GM23338 (cell line): ENCODE data around the gene NELFB. TPM values are rescaled to one million over a fixed set of nuclear protein-coding genes. Genes with fewer than 3 reads are reported as not detected.

ENCODE experiments used
- ATAC-seq: fragments of 200-7000 bp; cut with Tn5 transposase; 3 replicates; pipeline ENCODE4 v1.9.1; 2020
- DNase-seq: peaks from one replicate; pipeline ENCODE4 v3.0.0-alpha.2; 2015; ENCODE audit warnings: low spot score
- H2AFZ ChIP-seq: fragments of 200-600 bp; sonication (generic); 2 replicates; pipeline ENCODE4 v1.8.0; 2016; ENCODE audit warnings: antibody characterized with exemption, mild to moderate bottlenecking, moderate library complexity
- H3F3A ChIP-seq: fragments of 200-600 bp; sonication (generic); replicated peaks from 2 replicates; pipeline ENCODE4 v1.8.0; 2017; ENCODE audit warnings: antibody characterized with exemption, mixed run types, low read depth
- H3K27ac ChIP-seq: fragments of 200-600 bp; sonication (generic); 2 replicates; pipeline ENCODE4 v1.6.1; 2016; ENCODE audit warnings: low read depth
- H3K27me3 ChIP-seq: fragments of 200-600 bp; sonication (generic); 2 replicates; pipeline ENCODE4 v1.8.0; 2016; ENCODE audit warnings: mild to moderate bottlenecking, mixed run types, moderate library complexity; ENCODE audit not compliant: insufficient read depth
- H3K36me3 ChIP-seq: fragments of 200-600 bp; sonication (generic); 2 replicates; pipeline ENCODE4 v1.8.0; 2016; ENCODE audit warnings: mild to moderate bottlenecking; ENCODE audit not compliant: insufficient read depth
- H3K4me1 ChIP-seq: fragments of 200-600 bp; sonication (generic); 2 replicates; pipeline ENCODE4 v1.8.0; 2016; ENCODE audit warnings: mild to moderate bottlenecking, moderate library complexity; ENCODE audit not compliant: insufficient read depth
- H3K4me2 ChIP-seq: fragments of 200-600 bp; sonication (generic); 2 replicates; pipeline ENCODE4 v1.7.1; 2017; ENCODE audit warnings: mixed run types
- H3K4me3 ChIP-seq: fragments of 200-600 bp; sonication (generic); 2 replicates; pipeline ENCODE4 v1.6.1; 2016; ENCODE audit warnings: mixed run types
- H3K79me2 ChIP-seq: fragments of 200-600 bp; sonication (generic); replicated peaks from 2 replicates; pipeline ENCODE4 v1.8.0; 2017; ENCODE audit warnings: mild to moderate bottlenecking; ENCODE audit not compliant: insufficient read depth
- H3K9me2 ChIP-seq: fragments of 200-600 bp; sonication (generic); 2 replicates; pipeline ENCODE4 v1.8.0; 2017; ENCODE audit not compliant: insufficient read depth
- H4K20me1 ChIP-seq: fragments of 200-600 bp; sonication (generic); replicated peaks from 2 replicates; pipeline ENCODE4 v1.8.0; 2017; ENCODE audit warnings: mild to moderate bottlenecking; ENCODE audit not compliant: insufficient read depth
- H3K27ac Mint-ChIP-seq: 2 replicates; pipeline ENCODE4 v1.8.0; 2020; ENCODE audit warnings: inconsistent platforms, mild to moderate bottlenecking, moderate library complexity, mixed read lengths
- H3K27me3 Mint-ChIP-seq: 3 replicates; pipeline ENCODE4 v1.8.0; 2022; ENCODE audit warnings: low read depth, mild to moderate bottlenecking, moderate library complexity, mixed read lengths, inconsistent platforms; ENCODE audit not compliant: insufficient read depth, poor library complexity
- H3K36me3 Mint-ChIP-seq: 3 replicates; pipeline ENCODE4 v1.8.0; 2021; ENCODE audit warnings: low read depth, mild to moderate bottlenecking, inconsistent platforms, moderate library complexity, mixed read lengths
- H3K4me1 Mint-ChIP-seq: 3 replicates; pipeline ENCODE4 v1.8.0; 2020; ENCODE audit warnings: mild to moderate bottlenecking, inconsistent platforms, mixed read lengths
- H3K4me3 Mint-ChIP-seq: 3 replicates; pipeline ENCODE4 v1.8.0; 2021; ENCODE audit warnings: moderate library complexity, mild to moderate bottlenecking, inconsistent platforms, mixed read lengths
- H3K9me3 Mint-ChIP-seq: 3 replicates; pipeline ENCODE4 v1.8.0; 2020; ENCODE audit warnings: moderate library complexity, mild to moderate bottlenecking, inconsistent platforms, mixed read lengths
- CREB1 ChIP-seq: fragments of 250-450 bp; sonication (Bioruptor Pico); IDR thresholded peaks from 2 replicates; pipeline ENCODE4 v1.5.0; 2020; ENCODE audit warnings: low read depth, mild to moderate bottlenecking, moderate library complexity
- ETS1 ChIP-seq: IDR thresholded peaks from 2 replicates; pipeline ENCODE4 v1.6.1; 2016; ENCODE audit warnings: antibody characterized with exemption
- EZH2 ChIP-seq: fragments of 200-600 bp; sonication (generic); IDR thresholded peaks from one replicate; pipeline ENCODE4 v1.8.0; 2017; ENCODE audit warnings: antibody characterized with exemption, mild to moderate bottlenecking, low read depth; ENCODE audit not compliant: unreplicated experiment
- EZH2phosphoT487 ChIP-seq: fragments of 200-600 bp; sonication (generic); IDR thresholded peaks from one replicate; pipeline ENCODE4 v1.8.1; 2018; ENCODE audit warnings: antibody characterized with exemption; ENCODE audit not compliant: unreplicated experiment
- JUNB ChIP-seq: IDR thresholded peaks from one replicate; pipeline ENCODE4 v1.6.1; 2016; ENCODE audit warnings: antibody characterized with exemption; ENCODE audit not compliant: unreplicated experiment
- NANOG ChIP-seq: IDR thresholded peaks from 2 replicates; pipeline ENCODE4 v1.6.1; 2016; ENCODE audit warnings: antibody characterized with exemption, borderline replicate concordance
- POLR2AphosphoS5 ChIP-seq: IDR thresholded peaks from 2 replicates; pipeline ENCODE4 v1.6.1; 2016; ENCODE audit warnings: antibody characterized with exemption, low read depth
- STAT1 ChIP-seq: IDR thresholded peaks from one replicate; pipeline ENCODE4 v1.6.1; 2016; ENCODE audit warnings: antibody characterized with exemption; ENCODE audit not compliant: unreplicated experiment
- ZNF114 ChIP-seq: fragments of 250-450 bp; sonication (Bioruptor Pico); IDR thresholded peaks from 2 replicates; pipeline ENCODE4 v1.5.0; 2020; ENCODE audit warnings: mild to moderate bottlenecking, moderate library complexity
- ZNF331 ChIP-seq: fragments of 250-450 bp; sonication (Bioruptor Pico); IDR thresholded peaks from 2 replicates; pipeline ENCODE4 v1.5.0; 2020; ENCODE audit warnings: low read depth, mild to moderate bottlenecking, moderate library complexity
- polyA plus RNA-seq: library from polyadenylated mRNA; unstranded; fragments of >200 nt; fragmentation: Nextera tagmentation; extraction: Ambion mirVana; gene quantifications from 2 replicates; pipeline ENCODE4 v1.2.1, GENCODE V29; 2016
- total RNA-seq: library from RNA; depleted of rRNA; stranded (reverse); fragments of >200 nt; shearing (Covaris generic); gene quantifications from 2 replicates; pipeline ENCODE4 v1.2.3, GENCODE V29; 2014
- TF ChIP-seq, protein P1 (sequence below), 2 experiments: fragments of 200-600 bp in 1 of 2; sonication (generic) in 1 of 2; conservative IDR thresholded peaks; 2 replicates each; pipeline versions ENCODE4 v1.5.1 to v1.6.1; 2016 to 2017; ENCODE audit warnings: antibody characterized with exemption in 2 of 2, low read depth in 2 of 2, mild to moderate bottlenecking in 2 of 2, moderate library complexity in 1 of 2
- TF ChIP-seq, protein P2 (sequence below): fragments of 250-450 bp; sonication (Bioruptor Pico); IDR thresholded peaks from 2 replicates; pipeline ENCODE4 v1.5.0; 2020; ENCODE audit warnings: mild to moderate bottlenecking, moderate library complexity

NELFB gene
- total and polyA plus RNA-seq, 2 experiments from 2014 or later, result 30.0 to 97.3 TPM

DNA sequence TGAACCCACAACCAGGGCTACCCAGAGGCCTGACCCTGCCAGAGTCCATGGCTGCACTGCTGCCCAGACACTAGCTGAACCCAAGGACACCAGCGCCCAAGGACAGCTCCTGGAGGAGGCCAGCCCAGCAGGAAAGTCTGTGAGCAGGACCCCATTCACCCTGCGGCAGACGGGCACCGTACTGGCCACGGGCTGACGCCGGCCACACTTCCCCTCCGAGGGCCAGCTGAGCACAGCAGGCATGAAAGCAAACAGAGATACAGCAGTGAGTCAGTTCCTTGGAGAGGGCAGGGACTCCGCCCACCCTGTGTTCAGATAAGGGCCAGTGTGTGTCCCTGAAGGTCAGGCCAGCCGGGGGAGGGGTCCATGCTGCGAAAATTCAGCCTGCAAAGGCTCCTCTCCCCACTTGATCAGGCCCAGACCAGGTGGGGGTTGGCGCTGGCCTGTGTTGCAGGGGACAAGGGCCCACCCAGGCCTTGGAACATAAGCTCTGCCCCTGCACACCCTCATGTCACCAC is 36.3 kb upstream of the NELFB start (continued):
- TF ChIP-seq, protein P1, sequence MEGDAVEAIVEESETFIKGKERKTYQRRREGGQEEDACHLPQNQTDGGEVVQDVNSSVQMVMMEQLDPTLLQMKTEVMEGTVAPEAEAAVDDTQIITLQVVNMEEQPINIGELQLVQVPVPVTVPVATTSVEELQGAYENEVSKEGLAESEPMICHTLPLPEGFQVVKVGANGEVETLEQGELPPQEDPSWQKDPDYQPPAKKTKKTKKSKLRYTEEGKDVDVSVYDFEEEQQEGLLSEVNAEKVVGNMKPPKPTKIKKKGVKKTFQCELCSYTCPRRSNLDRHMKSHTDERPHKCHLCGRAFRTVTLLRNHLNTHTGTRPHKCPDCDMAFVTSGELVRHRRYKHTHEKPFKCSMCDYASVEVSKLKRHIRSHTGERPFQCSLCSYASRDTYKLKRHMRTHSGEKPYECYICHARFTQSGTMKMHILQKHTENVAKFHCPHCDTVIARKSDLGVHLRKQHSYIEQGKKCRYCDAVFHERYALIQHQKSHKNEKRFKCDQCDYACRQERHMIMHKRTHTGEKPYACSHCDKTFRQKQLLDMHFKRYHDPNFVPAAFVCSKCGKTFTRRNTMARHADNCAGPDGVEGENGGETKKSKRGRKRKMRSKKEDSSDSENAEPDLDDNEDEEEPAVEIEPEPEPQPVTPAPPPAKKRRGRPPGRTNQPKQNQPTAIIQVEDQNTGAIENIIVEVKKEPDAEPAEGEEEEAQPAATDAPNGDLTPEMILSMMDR (conservative IDR thresholded peaks at IDR 0.05; ENCODE audit: low read depth in 2 of 2), result no peak
- TF ChIP-seq EZH2phosphoT487 (no peak), POLR2AphosphoS5 (no peak), ZNF331 (CRISPR knock-in tag) (no peak), STAT1 (no peak), ZNF114 (CRISPR knock-in tag) (no peak), CREB1 (CRISPR knock-in tag) (no peak)

DNA sequence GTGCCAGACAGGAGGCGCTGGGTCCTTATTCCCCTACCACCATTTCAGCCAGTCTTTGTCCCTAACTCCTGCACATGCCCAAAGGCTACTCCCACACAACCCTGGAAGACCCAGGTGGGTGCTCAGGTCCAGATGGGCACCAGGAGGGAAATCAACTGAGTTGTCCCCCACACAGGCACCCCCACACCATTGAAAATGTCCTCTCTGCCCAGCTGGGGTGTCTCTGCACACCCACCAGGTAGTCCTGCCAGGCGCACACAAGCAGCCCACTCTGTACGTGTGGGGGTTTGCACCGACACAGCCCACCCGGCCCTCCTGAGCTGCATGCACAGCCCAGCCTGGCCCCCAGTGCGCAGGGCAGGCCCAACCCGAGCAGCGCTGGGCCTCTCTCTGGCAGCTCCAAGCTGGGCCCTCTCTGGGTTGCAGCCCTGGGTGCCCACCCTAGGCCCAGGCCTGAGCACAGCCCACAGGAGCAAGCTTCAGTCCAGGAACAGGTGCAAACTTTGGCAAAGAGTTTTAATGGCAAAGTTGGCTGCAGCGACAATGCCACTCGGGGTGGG is 35.3 kb upstream of the NELFB start:
- Histone ChIP-seq H3K4me1 (peaks cover 3% of the 10 kb centered on the region; the same call in 1 of the 2 replicates), H4K20me1 (no peaks in the 10 kb centered on the region; the same call in 1 of the 2 replicates), H3F3A (0 out of 2 replicates have a peak, but pooled peaks cover 9% of the 10 kb centered on the region), H3K4me3 (no peak overlapping the region), H3K4me2 (no peak overlapping the region), H3K27me3 (peaks cover 9% of the 10 kb centered on the region; the same call in 1 of the 2 replicates), H2AFZ (no peak overlapping the region), H3K9me2 (no peaks in the 10 kb centered on the region), H3K27ac (no peak overlapping the region), H3K79me2 (no peaks in the 10 kb centered on the region), H3K36me3 (no peaks in the 10 kb centered on the region)
- Mint-ChIP-seq H3K4me3 (no peak overlapping the region), H3K4me1 (peaks cover 7% of the 10 kb centered on the region; the same call in 2 of the 3 replicates), H3K27me3 (no peaks in the 10 kb centered on the region), H3K27ac (no peak overlapping the region), H3K36me3 (no peaks in the 10 kb centered on the region; the same call in 2 of the 3 replicates), H3K9me3 (no peaks in the 10 kb centered on the region)
- TF ChIP-seq ZNF114 (CRISPR knock-in tag) (no peak), JUNB (no peak), EZH2 (no peak), NANOG (no peak), ETS1 (no peak)
- TF ChIP-seq, protein P2, sequence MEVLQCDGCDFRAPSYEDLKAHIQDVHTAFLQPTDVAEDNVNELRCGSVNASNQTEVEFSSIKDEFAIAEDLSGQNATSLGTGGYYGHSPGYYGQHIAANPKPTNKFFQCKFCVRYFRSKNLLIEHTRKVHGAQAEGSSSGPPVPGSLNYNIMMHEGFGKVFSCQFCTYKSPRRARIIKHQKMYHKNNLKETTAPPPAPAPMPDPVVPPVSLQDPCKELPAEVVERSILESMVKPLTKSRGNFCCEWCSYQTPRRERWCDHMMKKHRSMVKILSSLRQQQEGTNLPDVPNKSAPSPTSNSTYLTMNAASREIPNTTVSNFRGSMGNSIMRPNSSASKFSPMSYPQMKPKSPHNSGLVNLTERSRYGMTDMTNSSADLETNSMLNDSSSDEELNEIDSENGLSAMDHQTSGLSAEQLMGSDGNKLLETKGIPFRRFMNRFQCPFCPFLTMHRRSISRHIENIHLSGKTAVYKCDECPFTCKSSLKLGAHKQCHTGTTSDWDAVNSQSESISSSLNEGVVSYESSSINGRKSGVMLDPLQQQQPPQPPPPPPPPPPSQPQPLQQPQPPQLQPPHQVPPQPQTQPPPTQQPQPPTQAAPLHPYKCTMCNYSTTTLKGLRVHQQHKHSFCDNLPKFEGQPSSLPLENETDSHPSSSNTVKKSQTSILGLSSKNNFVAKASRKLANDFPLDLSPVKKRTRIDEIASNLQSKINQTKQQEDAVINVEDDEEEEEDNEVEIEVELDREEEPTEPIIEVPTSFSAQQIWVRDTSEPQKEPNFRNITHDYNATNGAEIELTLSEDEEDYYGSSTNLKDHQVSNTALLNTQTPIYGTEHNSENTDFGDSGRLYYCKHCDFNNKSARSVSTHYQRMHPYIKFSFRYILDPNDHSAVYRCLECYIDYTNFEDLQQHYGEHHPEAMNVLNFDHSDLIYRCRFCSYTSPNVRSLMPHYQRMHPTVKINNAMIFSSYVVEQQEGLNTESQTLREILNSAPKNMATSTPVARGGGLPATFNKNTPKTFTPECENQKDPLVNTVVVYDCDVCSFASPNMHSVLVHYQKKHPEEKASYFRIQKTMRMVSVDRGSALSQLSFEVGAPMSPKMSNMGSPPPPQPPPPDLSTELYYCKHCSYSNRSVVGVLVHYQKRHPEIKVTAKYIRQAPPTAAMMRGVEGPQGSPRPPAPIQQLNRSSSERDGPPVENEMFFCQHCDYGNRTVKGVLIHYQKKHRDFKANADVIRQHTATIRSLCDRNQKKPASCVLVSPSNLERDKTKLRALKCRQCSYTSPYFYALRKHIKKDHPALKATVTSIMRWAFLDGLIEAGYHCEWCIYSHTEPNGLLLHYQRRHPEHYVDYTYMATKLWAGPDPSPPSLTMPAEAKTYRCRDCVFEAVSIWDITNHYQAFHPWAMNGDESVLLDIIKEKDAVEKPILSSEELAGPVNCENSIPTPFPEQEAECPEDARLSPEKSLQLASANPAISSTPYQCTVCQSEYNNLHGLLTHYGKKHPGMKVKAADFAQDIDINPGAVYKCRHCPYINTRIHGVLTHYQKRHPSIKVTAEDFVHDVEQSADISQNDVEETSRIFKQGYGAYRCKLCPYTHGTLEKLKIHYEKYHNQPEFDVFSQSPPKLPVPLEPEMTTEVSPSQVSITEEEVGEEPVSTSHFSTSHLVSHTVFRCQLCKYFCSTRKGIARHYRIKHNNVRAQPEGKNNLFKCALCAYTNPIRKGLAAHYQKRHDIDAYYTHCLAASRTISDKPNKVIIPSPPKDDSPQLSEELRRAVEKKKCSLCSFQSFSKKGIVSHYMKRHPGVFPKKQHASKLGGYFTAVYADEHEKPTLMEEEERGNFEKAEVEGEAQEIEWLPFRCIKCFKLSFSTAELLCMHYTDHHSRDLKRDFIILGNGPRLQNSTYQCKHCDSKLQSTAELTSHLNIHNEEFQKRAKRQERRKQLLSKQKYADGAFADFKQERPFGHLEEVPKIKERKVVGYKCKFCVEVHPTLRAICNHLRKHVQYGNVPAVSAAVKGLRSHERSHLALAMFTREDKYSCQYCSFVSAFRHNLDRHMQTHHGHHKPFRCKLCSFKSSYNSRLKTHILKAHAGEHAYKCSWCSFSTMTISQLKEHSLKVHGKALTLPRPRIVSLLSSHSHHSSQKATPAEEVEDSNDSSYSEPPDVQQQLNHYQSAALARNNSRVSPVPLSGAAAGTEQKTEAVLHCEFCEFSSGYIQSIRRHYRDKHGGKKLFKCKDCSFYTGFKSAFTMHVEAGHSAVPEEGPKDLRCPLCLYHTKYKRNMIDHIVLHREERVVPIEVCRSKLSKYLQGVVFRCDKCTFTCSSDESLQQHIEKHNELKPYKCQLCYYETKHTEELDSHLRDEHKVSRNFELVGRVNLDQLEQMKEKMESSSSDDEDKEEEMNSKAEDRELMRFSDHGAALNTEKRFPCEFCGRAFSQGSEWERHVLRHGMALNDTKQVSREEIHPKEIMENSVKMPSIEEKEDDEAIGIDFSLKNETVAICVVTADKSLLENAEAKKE (CRISPR knock-in tag), result no peak
- TF ChIP-seq, protein P1 (conservative IDR thresholded peaks at IDR 0.05; ENCODE audit: low read depth in 2 of 2), result no peak
- no peak for ATAC-seq
- DNase-seq, result no peak
